Forelimb muscle (tissue), 1 donor: ENCODE data around the gene DUSP8. TPM values are rescaled to one million over a fixed set of nuclear protein-coding genes. Genes with fewer than 3 reads are reported as not detected.
"Not testable (repeated sequence)": the region's sequence is repeated elsewhere in the genome, so short reads cannot be mapped to it uniquely, and the experiment has no call there.

Experiments
- DNase-seq: peaks from one replicate; pipeline ENCODE4 v3.0.0-alpha.2; 2013; ENCODE audit warnings: low read depth
- polyA plus RNA-seq: library from polyadenylated mRNA; unstranded; fragments of 120-200 nt; gene quantifications from one replicate; pipeline ENCODE4 v1.2.1, GENCODE V29; 2013; ENCODE audit not compliant: insufficient read length

The DUSP8 gene
- polyA plus RNA-seq, 1 donor = 37.3 TPM

DNA sequence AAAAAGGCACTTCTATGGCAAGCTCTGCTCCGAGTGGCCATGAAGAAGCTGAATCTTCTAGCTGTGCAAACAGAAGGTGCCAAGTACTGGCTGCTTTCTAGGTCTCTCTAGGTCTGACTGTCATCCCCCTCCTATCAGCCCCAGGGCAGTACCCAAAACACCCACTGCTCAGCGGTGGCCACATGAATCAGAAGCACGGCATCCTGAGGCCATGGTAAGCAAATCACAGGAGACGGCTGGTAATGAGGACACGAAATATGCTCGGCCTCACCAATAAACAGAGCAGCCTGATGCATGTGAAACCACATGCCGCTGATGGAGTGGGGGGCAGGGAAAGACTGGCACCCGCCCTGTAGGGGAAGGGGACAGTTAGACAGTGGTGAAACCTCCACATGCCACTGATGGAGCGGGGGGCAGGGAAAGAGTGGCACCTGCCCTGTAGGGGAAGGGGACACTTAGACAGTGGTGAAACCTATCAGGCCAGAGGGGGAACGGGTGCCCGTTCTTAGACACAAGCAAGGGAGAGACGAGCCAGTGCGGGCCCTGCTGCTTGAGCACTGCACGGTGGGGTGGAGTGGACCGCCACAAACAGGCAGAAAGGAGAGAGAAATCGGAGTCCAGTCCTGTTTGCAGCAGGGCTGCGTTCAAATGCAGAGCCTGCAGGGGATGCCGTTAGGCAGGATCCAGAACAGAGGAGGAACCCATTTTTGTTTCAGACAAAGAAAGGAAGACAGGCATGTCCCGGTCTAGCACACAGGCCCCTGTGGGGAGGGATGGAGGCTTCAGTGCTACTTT lies 55.6 kb downstream of the DUSP8 start:
- no peak for DNase-seq

DNA sequence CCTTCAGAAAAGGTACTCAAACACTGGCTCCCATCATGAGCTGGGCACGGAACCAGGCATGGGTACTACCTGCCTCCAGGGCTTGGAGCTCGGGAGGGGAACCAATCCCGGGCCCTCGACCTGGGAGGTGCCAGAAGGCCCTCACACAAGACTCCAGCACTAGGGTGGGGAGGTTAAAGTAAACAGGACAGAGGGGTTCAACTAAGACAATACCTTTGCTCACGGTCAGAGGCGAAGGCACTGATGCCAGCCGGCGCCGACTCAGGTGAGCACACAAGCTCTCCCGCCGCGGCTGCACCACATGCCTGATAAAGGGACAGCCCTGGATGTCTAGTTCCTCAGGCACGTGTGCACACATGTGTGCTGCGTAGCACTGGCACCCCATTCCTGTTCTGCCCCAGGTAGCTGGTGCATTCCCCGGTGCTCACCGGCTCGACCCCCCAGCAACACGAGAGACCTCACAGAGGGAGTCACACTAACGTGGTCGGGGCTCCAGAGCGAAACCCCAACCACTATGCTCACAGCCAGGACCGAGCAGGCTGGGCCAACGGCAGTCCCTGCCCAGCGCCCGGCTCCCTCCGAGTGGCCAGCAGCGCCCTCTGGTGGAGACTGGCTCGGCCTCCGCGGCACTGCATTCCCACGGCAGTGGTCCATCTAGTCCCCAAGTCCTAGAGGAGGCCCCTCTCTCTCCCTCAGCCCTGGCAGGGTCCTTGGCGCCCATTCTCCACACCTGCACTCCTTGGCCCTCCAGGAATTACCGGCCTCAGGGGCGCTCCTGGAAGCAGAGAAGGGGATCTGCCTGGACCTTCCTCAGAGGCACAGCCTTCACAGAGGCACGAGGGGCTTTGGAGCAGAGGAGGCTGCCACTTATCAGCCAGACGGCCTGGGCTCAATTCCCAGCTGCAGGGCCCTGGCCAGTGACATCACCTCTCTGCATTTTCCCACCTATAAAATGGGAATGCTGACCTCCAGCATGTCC lies 56.7 kb downstream of the DUSP8 start:
- no peak for DNase-seq

DNA sequence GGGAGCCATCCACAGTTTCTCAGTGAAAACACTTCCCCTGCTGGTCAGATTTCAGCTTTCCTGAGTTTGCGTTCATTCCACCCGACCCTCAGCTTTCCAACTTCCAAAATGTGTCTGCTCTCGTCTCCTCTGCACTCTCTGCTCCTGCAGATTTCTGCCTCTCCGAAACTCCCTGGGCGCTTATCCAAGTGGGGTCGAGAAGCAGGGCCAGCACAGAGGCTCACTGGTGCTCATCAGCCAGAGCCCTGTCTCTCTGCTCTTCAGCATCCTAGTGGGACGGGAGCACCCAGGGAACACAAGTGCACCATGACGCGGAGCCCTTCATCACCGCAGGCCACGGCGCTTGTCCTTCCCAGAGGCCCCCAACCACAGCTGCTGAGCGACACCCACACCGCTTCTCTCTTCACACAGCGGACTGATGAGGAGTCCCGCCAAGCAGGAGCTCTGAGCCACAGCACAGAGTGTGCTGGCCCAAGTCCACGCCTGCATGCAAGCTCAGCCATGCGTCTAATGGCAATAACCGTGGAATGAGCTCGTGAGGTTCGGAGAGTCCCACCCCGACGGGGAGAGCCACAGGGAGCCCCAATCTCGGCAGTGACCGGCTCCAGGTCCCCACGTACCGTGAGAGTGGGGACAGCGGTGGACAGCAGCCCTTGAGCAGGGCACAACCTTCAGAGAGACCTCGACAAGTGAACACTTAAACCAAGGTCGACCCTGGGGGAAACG lies 57.6 kb downstream of the DUSP8 start:
- DNase-seq = no peak

DNA sequence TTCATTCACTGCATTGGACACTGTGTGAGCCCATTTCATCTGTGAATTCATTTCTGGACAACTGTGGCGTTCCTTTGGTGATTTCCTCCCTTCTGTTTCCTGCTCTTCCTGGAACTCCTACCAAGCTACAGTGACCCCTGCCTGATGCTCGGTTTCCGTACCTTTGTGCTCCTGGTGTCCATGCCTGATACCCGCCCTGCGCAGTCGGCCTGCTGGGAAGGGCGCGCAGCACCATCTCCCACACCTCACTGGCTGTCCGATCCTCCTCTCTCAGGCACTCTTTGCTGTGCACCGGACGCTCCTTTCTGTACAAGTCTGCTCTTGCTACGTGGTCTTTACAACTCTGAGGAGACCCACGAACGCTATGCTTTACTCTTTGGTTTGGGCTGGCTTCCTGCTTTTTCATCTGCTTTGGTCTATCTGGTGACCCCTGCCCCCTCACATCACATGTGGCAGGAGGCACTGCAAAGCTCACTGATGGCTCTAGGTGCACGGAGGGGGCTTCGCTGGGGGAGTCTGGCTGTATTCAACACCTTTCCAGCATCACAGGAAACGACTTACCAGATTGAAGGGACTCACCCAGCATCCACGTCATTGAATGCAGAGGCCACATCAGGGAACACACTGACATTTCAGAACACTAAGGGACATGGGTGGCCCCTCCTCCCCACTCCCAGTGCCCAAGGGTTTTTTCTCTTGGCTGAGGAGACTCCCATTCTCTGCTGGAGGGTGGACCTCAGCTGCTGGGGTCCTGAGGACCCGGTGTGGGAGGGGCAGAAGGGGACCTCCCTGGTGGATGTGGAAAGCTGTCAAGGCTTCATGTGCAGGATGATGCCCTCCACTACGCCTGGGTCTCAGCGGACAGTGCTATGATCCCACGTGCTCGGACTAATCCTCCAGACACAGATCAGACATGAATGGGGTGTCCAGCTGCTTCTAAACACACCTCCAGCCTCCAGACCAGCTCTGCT lies 58.5 kb downstream of the DUSP8 start:
- DNase-seq = no peak

DNA sequence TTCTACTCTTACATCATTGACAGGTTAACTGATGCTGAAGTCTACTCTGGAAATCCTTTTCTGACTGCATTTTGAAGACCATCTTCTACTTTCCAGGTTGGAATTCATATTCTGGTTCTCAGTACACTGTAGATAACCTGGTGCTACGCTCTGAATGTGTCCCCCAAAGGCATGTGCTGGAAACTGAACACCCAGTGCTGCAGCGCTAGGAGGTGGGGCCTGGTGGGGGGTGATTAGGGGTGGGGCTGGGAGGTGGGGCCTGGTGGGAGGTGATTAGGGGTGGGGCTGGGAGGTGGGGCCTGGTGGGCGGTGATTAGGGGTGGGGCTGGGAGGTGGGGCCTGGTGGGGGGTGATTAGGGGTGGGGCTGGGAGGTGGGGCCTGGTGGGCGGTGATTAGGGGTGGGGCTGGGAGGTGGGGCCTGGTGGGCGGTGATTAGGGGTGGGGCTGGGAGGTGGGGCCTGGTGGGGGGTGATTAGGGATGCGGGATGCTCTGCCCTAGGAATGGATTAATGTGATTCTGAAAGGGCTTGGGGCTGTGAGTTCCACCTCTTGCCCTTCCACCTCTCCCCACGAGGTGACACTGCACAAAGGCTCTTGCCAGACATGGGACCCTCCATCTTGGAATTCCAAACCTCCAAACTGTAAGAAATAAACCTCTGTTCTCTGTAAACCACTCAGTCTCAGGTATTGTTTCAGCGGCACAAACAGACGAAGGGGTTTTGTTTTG lies 59.4 kb downstream of the DUSP8 start:
- DNase-seq = not testable (repeated sequence)

DNA sequence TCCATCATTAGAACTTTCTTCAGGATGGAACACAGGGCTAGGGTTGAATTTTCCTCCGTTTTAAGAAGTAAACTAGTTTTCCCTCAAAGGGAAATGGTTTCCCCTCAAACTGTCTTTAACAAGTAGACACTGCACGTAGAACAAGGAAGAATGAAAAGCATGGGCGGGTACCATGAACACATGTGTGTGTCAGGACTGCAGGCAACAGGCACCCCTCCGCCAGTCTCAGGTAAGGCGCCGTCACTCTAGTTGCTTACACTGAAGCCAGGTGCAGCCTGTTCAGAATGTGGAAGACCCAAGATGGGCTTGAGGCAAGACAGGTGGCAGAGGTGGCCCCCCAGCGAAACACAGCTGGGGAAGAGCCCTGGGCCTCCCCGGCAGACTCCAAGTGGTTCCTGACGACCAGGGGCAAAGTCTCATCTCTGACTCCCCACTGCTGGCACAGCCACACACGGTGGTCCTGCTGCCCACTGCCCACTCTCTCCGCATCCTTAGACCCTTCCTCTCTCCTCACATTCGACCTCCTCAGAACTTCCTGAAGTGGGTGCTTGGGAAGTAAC lies 60.1 kb downstream of the DUSP8 start:
- no peak for DNase-seq

DNA sequence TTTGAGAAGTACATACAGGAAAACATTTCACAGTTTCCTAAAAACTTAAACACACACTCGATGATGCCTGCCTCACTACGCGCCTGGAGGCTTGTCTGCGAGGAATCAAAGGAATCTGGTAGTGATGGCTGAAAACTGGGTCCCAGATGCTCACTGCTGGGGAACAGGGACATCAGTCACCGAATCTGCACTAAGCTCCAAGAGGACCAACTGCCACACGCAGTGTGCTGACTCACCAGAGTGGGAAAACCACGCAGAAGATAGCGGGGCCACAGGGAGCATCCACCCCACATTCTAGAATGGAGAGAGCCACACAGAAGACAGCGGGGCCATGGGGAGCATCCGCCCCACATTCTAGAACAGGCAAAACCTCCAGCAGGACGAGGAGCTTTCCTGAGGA lies 61.1 kb downstream of the DUSP8 start:
- DNase-seq = no peak

DNA sequence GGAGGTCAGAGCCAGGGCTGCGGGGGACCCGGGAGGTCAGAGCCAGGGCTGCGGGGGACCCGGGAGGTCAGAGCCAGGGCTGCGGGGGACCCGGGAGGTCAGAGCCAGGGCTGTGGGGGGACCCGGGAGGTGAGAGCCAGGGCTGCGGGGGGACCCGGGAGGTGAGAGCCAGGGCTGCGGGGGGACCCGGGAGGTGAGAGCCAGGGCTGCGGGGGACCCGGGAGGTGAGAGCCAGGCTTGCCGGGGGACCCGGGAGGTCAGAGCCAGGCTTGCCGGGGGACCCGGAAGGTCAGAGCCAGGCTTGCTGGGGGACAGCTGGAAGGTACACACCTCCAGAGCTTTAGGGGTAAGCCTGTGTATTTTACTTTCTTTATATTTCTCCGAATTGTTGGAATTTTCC lies 61.7 kb downstream of the DUSP8 start:
- DNase-seq = not testable (repeated sequence)

DNA sequence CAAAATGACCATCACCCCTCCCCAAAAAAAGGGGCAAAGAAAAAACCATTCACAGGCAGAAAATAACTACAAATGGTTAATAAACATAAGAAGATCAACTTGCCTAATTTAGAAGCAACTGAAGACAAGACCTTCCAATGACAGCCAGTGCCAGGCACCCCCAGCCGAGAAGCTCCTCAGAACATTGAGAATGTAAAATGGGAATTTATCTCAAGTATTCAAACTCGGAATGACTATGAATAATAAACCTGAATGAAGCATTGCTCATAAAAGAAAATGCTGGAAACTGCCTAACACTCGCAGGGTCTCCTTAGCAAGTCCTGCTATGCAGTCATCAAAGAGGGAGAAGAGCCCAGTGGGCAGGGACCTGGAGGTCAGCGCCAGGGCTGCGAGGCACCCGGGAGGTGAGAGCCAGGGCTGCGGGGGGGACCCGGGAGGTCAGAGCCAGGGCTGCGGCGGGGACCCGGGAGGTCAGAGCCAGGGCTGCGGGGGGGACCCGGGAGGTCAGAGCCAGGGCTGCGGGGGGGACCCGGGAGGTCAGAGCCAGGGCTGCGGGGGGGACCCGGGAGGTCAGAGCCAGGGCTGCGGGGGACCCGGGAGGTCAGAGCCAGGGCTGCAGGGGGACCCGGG lies 62.3 kb downstream of the DUSP8 start:
- no peak for DNase-seq

DNA sequence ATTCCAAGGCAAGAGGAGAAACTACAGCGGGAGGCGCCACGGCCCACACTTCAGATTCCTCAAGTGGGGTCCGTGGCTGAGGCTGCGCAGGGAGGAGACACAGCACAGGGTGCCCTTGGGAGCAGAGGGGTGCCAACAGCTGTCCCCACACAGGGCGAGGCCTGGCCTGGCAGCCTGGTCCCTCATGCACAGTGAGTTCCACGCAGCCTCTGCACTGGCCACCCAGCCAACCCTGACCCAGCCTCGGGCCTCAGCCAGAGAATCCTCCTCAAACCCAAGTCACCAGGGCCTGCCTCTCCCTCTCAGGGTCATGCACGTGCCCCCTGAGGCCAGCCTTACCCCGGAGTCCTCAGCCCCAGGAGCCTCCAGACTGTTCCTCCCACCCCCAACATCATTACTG lies 63.1 kb downstream of the DUSP8 start:
- DNase-seq = no peak

DNA sequence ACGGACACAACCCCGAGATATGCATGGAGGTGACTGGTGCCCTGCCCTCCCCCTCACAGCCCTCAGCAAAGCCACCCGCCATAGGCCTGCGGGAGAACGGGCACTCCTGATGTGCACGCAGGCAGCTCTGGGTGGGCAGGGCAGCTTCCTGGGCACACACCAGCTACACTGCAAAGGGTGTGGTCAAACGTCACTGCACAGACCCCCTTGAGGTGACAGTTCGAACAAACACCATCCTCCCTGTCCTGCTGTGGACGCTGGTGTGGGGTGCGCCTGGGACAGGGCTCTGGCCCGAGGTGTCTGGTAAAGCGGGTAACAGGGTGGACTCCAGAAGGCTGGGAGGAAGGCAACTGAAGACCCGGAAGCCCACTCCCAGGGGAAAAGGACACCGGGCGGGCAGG lies 63.6 kb downstream of the DUSP8 start:
- no peak for DNase-seq

DNA sequence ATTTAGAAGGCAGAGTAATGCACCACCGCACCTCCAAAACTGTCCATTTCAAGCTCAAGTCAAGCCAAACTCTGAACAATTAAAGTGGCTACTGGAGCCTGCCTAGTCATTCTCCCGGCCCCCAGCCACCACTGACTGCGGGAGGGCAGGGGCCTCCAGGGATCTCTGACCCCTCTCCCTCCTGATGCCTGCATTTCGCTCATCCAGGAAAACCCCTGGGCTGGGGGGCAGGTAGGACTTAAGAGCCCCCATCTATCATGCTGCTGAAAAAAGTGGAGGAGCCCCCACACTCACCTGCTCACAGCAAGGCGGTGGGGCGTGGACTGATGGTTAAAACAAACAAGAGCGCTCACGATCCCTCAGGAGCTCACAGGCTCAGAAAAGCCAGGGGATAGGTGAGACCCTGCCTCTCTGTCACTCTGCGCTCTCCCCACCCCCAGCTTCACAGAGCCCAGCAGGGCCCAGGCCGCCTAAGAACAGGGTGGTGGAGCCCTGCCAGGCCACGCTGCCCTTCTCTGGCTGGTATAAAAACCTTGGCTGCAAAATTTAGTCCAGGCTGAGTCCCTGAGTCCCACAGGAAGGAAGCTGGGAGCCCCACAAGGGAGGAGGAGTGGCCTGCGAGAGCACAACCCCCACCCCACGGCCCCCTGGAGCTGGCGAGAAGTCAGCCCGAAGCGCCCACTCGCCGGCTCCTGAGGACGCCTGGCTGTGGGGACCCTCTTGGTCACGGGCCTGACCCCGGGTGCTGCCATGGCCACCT lies 64.5 kb downstream of the DUSP8 start:
- DNase-seq = no peak

DNA sequence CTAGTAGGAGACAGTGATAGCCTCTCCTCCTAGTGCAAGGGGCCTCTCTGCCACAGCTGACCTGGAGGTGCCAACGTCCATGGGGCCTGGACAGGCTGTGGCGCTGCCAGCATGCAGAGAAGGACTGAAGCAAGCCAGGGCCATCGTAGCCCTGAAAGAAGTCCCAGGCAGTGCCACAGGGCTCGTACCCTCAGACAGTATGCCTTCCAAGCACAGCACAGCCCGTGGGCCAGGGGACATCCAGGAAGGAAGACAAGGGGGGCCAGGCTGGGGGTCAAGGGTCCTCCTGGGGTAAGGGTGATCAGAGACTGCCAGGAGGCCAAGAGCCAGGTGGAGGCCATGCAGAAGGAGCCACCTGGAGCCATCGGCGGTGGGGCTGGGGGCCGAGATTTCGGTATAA lies 65.1 kb downstream of the DUSP8 start:
- DNase-seq = no peak

DNA sequence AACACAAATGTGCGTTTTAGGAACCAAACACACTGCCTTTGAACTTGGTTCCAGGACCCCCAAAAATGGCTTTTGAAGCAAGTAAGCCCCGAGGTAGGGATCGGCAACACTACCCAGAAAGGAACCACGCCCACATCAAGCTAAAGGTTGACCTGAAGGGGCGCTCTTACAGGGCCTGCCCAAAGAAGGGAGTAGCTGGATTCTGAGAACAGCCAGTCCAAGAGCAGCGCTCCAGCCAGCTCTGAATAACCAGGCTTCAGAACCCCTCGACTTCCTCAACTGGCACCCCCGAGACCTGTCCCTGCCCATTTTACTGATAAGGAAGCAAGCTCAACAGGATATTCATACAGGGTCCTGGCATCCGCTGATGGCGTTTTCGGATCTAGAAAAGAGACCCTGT lies 66.6 kb downstream of the DUSP8 start:
- no peak for DNase-seq

DNA sequence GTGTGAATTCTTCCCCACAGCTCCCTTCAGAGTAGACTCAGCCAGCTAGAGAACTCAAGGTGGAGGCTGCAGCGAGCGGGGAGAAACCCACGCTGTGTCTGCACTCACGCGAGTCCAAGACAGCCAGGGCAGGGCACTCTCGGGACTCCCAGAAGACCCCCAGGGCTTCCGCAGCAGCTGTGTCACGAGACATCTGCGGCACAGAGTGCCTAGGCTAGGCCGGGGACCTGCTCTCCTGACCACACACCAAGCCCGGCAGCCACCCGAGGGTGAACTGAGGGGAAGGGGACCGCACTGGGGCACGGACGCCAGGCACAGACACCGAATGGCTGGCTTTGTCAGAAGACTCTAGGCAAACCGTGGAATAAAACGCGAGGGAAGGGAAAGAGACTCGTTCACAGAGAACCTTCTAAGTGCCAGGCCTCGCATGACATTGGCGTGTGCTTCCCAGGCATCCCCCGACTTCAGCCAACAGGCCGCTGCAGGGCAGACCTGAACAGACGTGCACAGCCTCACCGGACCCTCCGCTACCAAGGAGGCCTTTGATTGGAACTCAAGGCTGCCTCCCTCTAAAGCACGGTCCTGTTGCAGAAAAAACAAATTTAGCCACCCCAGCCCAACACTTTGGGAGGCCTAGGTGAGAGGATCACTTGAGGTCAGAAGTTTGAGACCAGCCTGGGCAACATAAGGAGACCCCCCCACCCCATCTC lies 67.3 kb downstream of the DUSP8 start:
- no peak for DNase-seq

DNA sequence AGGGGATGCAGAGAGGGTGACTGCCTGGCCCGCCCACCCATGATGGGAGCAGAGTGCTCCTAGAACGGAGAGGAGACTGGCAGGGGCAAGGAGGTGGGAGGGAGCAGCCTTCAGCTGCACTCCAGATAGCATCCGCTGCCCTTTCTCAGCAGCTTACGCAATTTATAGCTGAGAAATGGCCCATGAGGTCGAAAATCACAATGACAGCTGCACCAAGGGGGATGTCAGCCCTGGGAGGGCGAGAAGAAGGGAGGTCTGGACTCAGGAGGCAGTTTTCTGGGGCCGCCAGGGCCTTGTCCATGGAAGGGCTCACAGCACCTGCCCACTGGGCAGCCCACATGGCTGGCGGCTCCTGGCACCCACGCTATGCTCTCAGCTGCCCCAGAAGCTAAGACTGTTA lies 67.9 kb downstream of the DUSP8 start:
- no peak for DNase-seq
